Activated CD4-positive, alpha-beta memory T cell treated with anti-CD3 and anti-CD28 coated beads for 36 hours (primary cell): ENCODE data around the gene GZMM. TPM values are rescaled to one million over a fixed set of nuclear protein-coding genes. Genes with fewer than 3 reads are reported as not detected.
A peak's percentile ranks its signal among the peaks of the same experiment; 100 is the strongest.

Experiments used
- CTCF ChIA-PET: fragments of 350-600 bp; sonication (Branson Sonifier 250); formaldehyde crosslinking; loops from one replicate; lab custom pipeline; 2021; ENCODE audit warnings: antibody characterized with exemption, inconsistent platforms; lab: Charles Lee
- POLR2A ChIA-PET: fragments of 350-600 bp; sonication (Branson Sonifier 250); formaldehyde crosslinking; loops from one replicate; lab custom pipeline; 2021; ENCODE audit warnings: antibody characterized with exemption; lab: Charles Lee
- DNase-seq: peaks from one replicate; pipeline ENCODE4 v3.0.0-alpha.2; 2020
- H3K27ac Mint-ChIP-seq: one replicate; pipeline ENCODE4 v1.8.0; 2021; ENCODE audit warnings: mixed read lengths
- H3K27me3 Mint-ChIP-seq: one replicate; pipeline ENCODE4 v1.8.0; 2021; ENCODE audit warnings: mixed read lengths
- H3K36me3 Mint-ChIP-seq: one replicate; pipeline ENCODE4 v1.8.0; 2021; ENCODE audit warnings: mixed read lengths
- H3K4me1 Mint-ChIP-seq: one replicate; pipeline ENCODE4 v1.8.0; 2021; ENCODE audit warnings: low read depth, mixed read lengths
- H3K4me3 Mint-ChIP-seq: one replicate; pipeline ENCODE4 v1.8.0; 2021; ENCODE audit warnings: mild to moderate bottlenecking, mixed read lengths
- H3K9me3 Mint-ChIP-seq: one replicate; pipeline ENCODE4 v1.8.0; 2021; ENCODE audit warnings: mixed read lengths
- intact Hi-C: fragments of 100-400 bp; cut with micrococcal nuclease; formaldehyde crosslinking; loops from one replicate; pipeline ENCODE4 v1.15.1; 2023
- total RNA-seq, 2 experiments: library from RNA; stranded (reverse); gene quantifications; one replicate each; pipeline ENCODE4 v1.2.3, GENCODE V29; 2021

GZMM gene
- total RNA-seq, 2 experiments from 2014 or later, result 27.2 to 27.4 TPM

- POLR2A ChIA-PET, result interaction anchor here (0.8 kb wide), 1 partner anchor 14 kb away, joined by 4 read pairs; no protein-coding TSS in a partner anchor
- Mint-ChIP-seq H3K9me3 (no peaks in the 10 kb centered on the region), H3K4me1 (no peaks in the 10 kb centered on the region), H3K36me3 (no peaks in the 10 kb centered on the region), H3K27ac (no peak overlapping the region), H3K27me3 (peaks cover 4% of the 10 kb centered on the region), H3K4me3 (no peak overlapping the region)
- CTCF ChIA-PET, result no interaction called here
- peak; percentile 27 for DNase-seq
- intact Hi-C loops, result no loop called here
Measured at GRCh38 chr19:597406-598315, 53.8 kb downstream of the GZMM start.

Other genes with a start within 250 kb of the GZMM start
- 10 to 100 TPM; 22.1 to 23.1 TPM for gene MIER2, start 199.3 kb upstream of the GZMM start, total RNA-seq
- under 1 TPM; 0.33 to 0.44 TPM for gene C2CD4C, start 134.9 kb upstream of the GZMM start, total RNA-seq
- under 1 TPM in 1 of 2 experiments, not detected in 1; 0.21 TPM for gene SHC2, start 83.0 kb upstream of the GZMM start, total RNA-seq
- gene MADCAM1, start 47.6 kb upstream of the GZMM start, total RNA-seq, result under 1 TPM; 0.22 to 0.36 TPM
- 1 to 10 TPM; 8.1 to 8.5 TPM for gene TPGS1, start 36.6 kb upstream of the GZMM start, total RNA-seq
- gene CDC34, start 12.3 kb upstream of the GZMM start, total RNA-seq, result 10 to 100 TPM; 45.9 to 46.4 TPM
- 100 to 1,000 TPM; 185 to 205 TPM for gene BSG, start 28.5 kb downstream of the GZMM start, total RNA-seq
- 1 to 10 TPM in 1 of 2 experiments, under 1 TPM in 1; 1.00 to 1.0 TPM for gene HCN2, start 45.8 kb downstream of the GZMM start, total RNA-seq
- 10 to 100 TPM; 71.5 to 72.5 TPM for gene POLRMT, start 89.5 kb downstream of the GZMM start, total RNA-seq
- gene FGF22, start 95.8 kb downstream of the GZMM start, total RNA-seq, result under 1 TPM in 1 of 2 experiments, not detected in 1; 0.14 TPM
- 10 to 100 TPM; 84.4 to 89.7 TPM for gene RNF126, start 119.2 kb downstream of the GZMM start, total RNA-seq
- gene FSTL3, start 132.3 kb downstream of the GZMM start, total RNA-seq, result 1 to 10 TPM; 5.7 to 6.0 TPM
- not detected for gene PRSS57, start 151.4 kb downstream of the GZMM start, total RNA-seq
- under 1 TPM in 1 of 2 experiments, not detected in 1; 0.17 TPM for gene PALM, start 164.9 kb downstream of the GZMM start, total RNA-seq
- not detected for gene MISP, start 207.1 kb downstream of the GZMM start, total RNA-seq